Thyroid gland (tissue), 4 donors: ENCODE measurements around the gene UPF1. TPM values are rescaled to one million over a fixed set of nuclear protein-coding genes. Genes with fewer than 3 reads are reported as not detected.
A peak's percentile ranks its signal among the peaks of the same experiment; 100 is the strongest.

Experiments
- DNase-seq, 2 donors: peaks; one replicate each; pipeline ENCODE4 v3.0.0-alpha.2; 2019
- H3K27ac ChIP-seq, 3 donors: fragments of 200-600 bp; sonication (generic); 1 replicate in 2 of 3; 2 replicates in 1 of 3; pipeline ENCODE4 v1.5.1; 2016 to 2019; ENCODE audit warnings: mild to moderate bottlenecking in 1 of 3, moderate library complexity in 1 of 3
- H3K27me3 ChIP-seq: fragments of 200-600 bp; sonication (generic); one replicate; pipeline ENCODE4 v1.5.1; 2019
- H3K36me3 ChIP-seq, 2 donors: fragments of 200-600 bp; sonication (generic); one replicate each; pipeline ENCODE4 v1.5.1; 2016 to 2019
- H3K4me1 ChIP-seq, 2 donors: fragments of 200-600 bp; sonication (generic); one replicate each; pipeline ENCODE4 v1.5.1; 2017 to 2019
- H3K4me3 ChIP-seq, 3 donors: fragments of 200-600 bp; sonication (generic); replicated peaks in 1 of 3; 1 replicate in 2 of 3; 2 replicates in 1 of 3; pipeline ENCODE4 v1.5.1; 2016; ENCODE audit warnings: mild to moderate bottlenecking in 1 of 3
- H3K9me3 ChIP-seq: fragments of 200-600 bp; sonication (generic); one replicate; pipeline ENCODE4 v1.5.1; 2017
- POLR2A ChIP-seq, 2 donors: fragments of 450-650 bp; IDR thresholded peaks; one replicate each; pipeline ENCODE4 v1.6.1; 2017; ENCODE audit warnings: antibody characterized with exemption in 2 of 2, mild to moderate bottlenecking in 2 of 2, moderate library complexity in 1 of 2
- WGBS, 2 donors: methylation state at CpG; one replicate each; pipeline ENCODE4 v1.1.5; 2017; 5-methylcytosine and 5-hydroxymethylcytosine counted together
- intact Hi-C: fragments of 100-400 bp; cut with DNase I; formaldehyde crosslinking; loops from one replicate; pipeline ENCODE4 v1.15.1; 2023
- total RNA-seq, 4 donors: library from RNA; depleted of rRNA; stranded (reverse); fragments of >200 nt; gene quantifications; one replicate each; pipeline ENCODE4 v1.2.3, GENCODE V29; 2016
- TF ChIP-seq, protein P1 (sequence below), 6 experiments: fragments of 200-600 bp in 3 of 6; fragments of 450-650 bp in 3 of 6; sonication (generic) in 3 of 6; IDR thresholded peaks; one replicate each; pipeline ENCODE4 v1.5.1; 2016 to 2019; ENCODE audit warnings: antibody characterized with exemption in 6 of 6, mild to moderate bottlenecking in 2 of 6, inconsistent platforms in 1 of 6, moderate library complexity in 1 of 6

Gene UPF1
- total RNA-seq, 4 donors from 2014 or later, result 56.7 to 122 (median 79.6) TPM

DNA sequence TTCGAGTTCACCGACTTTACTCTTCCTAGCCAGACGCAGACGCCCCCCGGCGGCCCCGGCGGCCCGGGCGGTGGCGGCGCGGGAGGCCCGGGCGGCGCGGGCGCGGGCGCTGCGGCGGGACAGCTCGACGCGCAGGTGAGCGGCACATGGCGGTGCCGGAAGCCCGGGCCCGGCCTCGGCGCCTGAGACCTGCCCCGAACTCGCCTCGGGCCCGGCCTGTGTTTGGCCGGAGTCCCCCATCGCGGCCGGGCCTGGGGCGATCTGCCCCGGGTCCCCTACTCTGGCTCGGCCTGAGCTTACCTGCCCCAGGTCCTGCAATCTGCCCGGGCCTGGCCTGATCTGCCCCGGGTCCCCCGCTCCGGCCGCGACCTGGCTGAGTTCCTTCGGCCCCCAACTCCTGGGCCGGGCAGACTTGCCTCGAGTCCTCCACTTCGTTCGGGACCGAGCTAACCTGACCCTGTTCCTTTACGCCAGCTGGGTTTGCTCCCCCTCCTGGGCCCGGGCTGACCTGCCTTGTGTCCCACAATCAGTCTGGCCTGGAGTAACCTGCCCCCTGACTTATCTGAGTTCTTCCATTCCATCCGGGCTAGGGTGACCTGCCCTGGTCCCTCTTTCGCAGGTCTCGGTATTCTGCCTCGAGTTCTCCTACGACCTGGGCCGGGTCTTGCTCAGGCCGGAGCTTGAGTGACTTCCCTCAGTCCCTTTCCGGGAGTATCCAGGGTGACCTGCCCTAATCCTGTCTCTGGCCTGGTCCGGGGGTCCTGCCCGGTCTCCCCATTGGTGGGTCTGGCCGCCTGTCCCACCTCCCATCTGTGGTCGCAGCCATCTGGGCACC lies 764 bp downstream of the UPF1 start:
- H3K4me3 ChIP-seq, result peak overlapping the region; percentile 32 to 94 (median 59)
- WGBS, 2 donors, result 1 to 2% methylated on average over 12 to 24 of the region's 69 CpGs
- no peak for TF ChIP-seq POLR2A (IDR thresholded peaks at IDR 0.05)
- TF ChIP-seq, protein P1, sequence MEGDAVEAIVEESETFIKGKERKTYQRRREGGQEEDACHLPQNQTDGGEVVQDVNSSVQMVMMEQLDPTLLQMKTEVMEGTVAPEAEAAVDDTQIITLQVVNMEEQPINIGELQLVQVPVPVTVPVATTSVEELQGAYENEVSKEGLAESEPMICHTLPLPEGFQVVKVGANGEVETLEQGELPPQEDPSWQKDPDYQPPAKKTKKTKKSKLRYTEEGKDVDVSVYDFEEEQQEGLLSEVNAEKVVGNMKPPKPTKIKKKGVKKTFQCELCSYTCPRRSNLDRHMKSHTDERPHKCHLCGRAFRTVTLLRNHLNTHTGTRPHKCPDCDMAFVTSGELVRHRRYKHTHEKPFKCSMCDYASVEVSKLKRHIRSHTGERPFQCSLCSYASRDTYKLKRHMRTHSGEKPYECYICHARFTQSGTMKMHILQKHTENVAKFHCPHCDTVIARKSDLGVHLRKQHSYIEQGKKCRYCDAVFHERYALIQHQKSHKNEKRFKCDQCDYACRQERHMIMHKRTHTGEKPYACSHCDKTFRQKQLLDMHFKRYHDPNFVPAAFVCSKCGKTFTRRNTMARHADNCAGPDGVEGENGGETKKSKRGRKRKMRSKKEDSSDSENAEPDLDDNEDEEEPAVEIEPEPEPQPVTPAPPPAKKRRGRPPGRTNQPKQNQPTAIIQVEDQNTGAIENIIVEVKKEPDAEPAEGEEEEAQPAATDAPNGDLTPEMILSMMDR (IDR thresholded peaks at IDR 0.05), result no peak
- DNase-seq, result peak; percentile 35 to 49
- peaks cover 23 to 32% of the 10 kb centered on the region in 2 donors for H3K4me1 ChIP-seq
- H3K27ac ChIP-seq, result peak overlapping the region; percentile 3 to 88 (median 85)
- H3K36me3 ChIP-seq, result no peaks in the 10 kb centered on the region
- H3K27me3 ChIP-seq, result no peaks in the 10 kb centered on the region
- intact Hi-C loops, result loop anchor here (5.0 kb wide), 1 partner anchor 150 kb away; the partner anchor contains the start of gene CRTC1
- no peaks in the 10 kb centered on the region for H3K9me3 ChIP-seq

GRCh38 chr19:18833141-18833476 lies 1.4 kb downstream of the UPF1 start:
- H3K4me1 ChIP-seq, result peaks cover 28 to 38% of the 10 kb centered on the region in 2 donors
- intact Hi-C loops, result loop anchor here (5.0 kb wide), 1 partner anchor 151 kb away; the partner anchor contains the start of gene CRTC1

DNA sequence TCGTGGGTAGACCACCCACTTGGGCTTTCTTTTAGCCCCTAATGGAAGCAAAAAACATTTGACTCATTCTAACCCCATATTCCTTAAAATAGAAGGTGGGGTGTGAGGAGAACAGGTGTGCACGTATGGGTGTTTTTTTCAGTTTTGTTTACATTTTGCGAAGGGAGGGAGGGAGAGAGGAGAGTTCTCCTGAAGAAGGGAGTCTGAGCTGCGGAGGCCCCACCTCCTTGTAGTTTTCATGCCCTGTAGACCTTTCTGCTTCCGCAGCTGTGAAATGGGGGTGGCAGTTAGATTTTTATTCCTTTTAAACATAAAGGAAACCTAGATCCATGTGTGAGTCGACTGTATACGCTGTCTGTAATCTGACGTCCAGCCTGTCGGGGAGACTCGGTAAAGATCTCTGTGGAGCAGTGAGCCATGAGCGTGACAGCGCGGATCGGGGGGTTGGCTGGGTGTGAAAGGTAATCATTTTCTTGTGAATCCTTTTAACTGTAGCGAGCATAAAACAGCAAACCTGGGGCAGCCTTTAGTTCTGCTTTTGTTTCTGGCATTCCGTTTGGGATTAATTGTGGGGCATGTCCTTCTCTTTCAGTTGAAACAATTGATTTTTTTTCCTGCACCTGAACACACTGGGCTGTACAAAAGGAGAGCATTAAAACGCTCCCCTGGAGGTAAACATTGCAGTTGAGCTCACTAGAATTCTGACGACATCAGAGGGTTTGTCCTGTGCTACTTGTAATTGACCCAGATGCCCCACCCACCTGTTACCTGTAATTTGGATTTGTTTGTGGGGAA lies 2.3 kb downstream of the UPF1 start:
- intact Hi-C loops, result loop anchor here (5.0 kb wide), 1 partner anchor 152 kb away; the partner anchor contains the start of gene CRTC1
- WGBS, 2 donors, result 13 to 22% methylated on average over 18 of the region's 18 CpGs
- H3K4me3 ChIP-seq, result peak overlapping the region in 1 of 3 donors; percentile 94
- H3K9me3 ChIP-seq, result no peaks in the 10 kb centered on the region
- TF ChIP-seq, protein P1 (IDR thresholded peaks at IDR 0.05), result no peak
- no peak for TF ChIP-seq POLR2A (IDR thresholded peaks at IDR 0.05)
- no peaks in the 10 kb centered on the region for H3K36me3 ChIP-seq
- peaks cover 31 to 43% of the 10 kb centered on the region in 2 donors for H3K4me1 ChIP-seq
- DNase-seq, result peak in 1 of 2 donors; percentile 19
- H3K27ac ChIP-seq, result peak overlapping the region in 2 of 3 donors; percentile 17 to 79
- H3K27me3 ChIP-seq, result no peaks in the 10 kb centered on the region

More at GRCh38 chr19:18833141-18833476, 1.4 kb downstream of the UPF1 start:
- H3K9me3 ChIP-seq, result no peaks in the 10 kb centered on the region
- H3K4me3 ChIP-seq, result peak overlapping the region; percentile 32 to 94 (median 59)
- H3K27me3 ChIP-seq, result no peaks in the 10 kb centered on the region
- TF ChIP-seq, protein P1 (IDR thresholded peaks at IDR 0.05), result no peak
- TF ChIP-seq POLR2A (IDR thresholded peaks at IDR 0.05), result no peak
- DNase-seq, result no peak
- H3K27ac ChIP-seq, result peak overlapping the region; percentile 3 to 79 (median 53)
- 2 to 8% methylated on average over 7 to 9 of the region's 9 CpGs for WGBS, 2 donors
- H3K36me3 ChIP-seq, result no peaks in the 10 kb centered on the region

DNA sequence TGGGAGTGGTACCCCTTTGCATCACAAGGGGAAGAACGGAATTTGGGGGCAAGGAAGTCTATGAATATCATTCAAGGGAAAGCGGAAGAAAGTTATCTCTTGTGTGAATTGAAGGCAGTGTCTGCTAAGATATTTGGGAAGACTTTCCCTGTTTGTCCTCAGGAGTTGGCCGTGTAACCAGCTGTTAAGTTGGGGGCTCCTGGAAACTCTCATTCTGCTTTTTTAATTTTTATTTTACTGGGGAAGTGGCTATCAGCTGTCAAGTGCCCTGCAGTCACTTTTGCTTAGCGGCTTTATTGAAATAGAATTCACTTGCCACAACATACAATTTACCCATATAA lies 2.9 kb downstream of the UPF1 start:
- Histone ChIP-seq H3K4me3 (no peak overlapping the region), H3K36me3 (no peaks in the 10 kb centered on the region), H3K4me1 (peaks cover 36 to 49% of the 10 kb centered on the region in 2 donors), H3K9me3 (no peaks in the 10 kb centered on the region), H3K27ac (peak overlapping the region in 1 of 3 donors; percentile 79), H3K27me3 (no peaks in the 10 kb centered on the region)
- 81 to 85% methylated on average over 4 of the region's 4 CpGs for WGBS, 2 donors
- TF ChIP-seq POLR2A (IDR thresholded peaks at IDR 0.05), result no peak
- TF ChIP-seq, protein P1 (IDR thresholded peaks at IDR 0.05), result no peak
- no peak for DNase-seq
- intact Hi-C loops, result loop anchor here (5.0 kb wide), 1 partner anchor 152 kb away; the partner anchor contains the start of gene CRTC1
